Measurements from ENCODE around the gene SGPL1. TPM values are rescaled to one million over a fixed set of nuclear protein-coding genes. Genes with fewer than 3 reads are reported as not detected.

The SGPL1 gene
- total and polyA plus RNA-seq, 2 experiments from 2014 or later: 12.0 to 42.7 TPM

DNA sequence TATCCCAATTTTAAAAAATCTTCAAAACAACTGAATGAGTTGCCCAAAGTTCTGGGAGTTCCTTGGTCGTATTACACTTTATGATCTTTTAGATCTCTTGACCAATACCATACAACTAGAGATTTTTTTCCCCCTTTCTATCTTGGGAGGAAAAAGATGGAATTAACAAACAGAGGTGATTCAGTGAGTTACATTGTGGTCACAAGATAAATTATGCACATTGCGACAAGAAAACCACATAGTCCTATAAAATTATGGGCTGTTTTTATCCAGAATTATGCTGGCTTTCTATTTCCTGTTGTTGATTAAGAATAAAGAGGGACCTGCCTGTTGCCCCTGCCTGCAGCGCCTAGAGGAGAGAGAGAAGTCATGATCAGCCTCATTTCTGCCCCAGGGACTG, 8.2 kb upstream of the SGPL1 start:
- Histone ChIP-seq H3K4me2 (peak overlapping the region; percentile 49; the same call in 1 of the 2 replicates), H3K9me2 (ENCODE audit: insufficient read depth) (peaks cover 15% of the 10 kb centered on the region), H3K4me3 (no peak overlapping the region), H3K4me1 (ENCODE audit: insufficient read depth) (peaks cover 13% of the 10 kb centered on the region), H4K20me1 (replicated peaks; ENCODE audit: insufficient read depth) (no peaks in the 10 kb centered on the region), H3K27ac (ENCODE audit: low read depth) (no peak overlapping the region), H3K27me3 (ENCODE audit: insufficient read depth) (no peaks in the 10 kb centered on the region), H3F3A (replicated peaks; ENCODE audit: low read depth) (no peaks in the 10 kb centered on the region), H3K79me2 (replicated peaks; ENCODE audit: insufficient read depth) (no peaks in the 10 kb centered on the region), H3K36me3 (ENCODE audit: insufficient read depth) (no peaks in the 10 kb centered on the region), H2AFZ (no peak overlapping the region)
- TF ChIP-seq ZNF114 (CRISPR knock-in tag; IDR thresholded peaks at IDR 0.05): no peak
- TF ChIP-seq, protein P1, sequence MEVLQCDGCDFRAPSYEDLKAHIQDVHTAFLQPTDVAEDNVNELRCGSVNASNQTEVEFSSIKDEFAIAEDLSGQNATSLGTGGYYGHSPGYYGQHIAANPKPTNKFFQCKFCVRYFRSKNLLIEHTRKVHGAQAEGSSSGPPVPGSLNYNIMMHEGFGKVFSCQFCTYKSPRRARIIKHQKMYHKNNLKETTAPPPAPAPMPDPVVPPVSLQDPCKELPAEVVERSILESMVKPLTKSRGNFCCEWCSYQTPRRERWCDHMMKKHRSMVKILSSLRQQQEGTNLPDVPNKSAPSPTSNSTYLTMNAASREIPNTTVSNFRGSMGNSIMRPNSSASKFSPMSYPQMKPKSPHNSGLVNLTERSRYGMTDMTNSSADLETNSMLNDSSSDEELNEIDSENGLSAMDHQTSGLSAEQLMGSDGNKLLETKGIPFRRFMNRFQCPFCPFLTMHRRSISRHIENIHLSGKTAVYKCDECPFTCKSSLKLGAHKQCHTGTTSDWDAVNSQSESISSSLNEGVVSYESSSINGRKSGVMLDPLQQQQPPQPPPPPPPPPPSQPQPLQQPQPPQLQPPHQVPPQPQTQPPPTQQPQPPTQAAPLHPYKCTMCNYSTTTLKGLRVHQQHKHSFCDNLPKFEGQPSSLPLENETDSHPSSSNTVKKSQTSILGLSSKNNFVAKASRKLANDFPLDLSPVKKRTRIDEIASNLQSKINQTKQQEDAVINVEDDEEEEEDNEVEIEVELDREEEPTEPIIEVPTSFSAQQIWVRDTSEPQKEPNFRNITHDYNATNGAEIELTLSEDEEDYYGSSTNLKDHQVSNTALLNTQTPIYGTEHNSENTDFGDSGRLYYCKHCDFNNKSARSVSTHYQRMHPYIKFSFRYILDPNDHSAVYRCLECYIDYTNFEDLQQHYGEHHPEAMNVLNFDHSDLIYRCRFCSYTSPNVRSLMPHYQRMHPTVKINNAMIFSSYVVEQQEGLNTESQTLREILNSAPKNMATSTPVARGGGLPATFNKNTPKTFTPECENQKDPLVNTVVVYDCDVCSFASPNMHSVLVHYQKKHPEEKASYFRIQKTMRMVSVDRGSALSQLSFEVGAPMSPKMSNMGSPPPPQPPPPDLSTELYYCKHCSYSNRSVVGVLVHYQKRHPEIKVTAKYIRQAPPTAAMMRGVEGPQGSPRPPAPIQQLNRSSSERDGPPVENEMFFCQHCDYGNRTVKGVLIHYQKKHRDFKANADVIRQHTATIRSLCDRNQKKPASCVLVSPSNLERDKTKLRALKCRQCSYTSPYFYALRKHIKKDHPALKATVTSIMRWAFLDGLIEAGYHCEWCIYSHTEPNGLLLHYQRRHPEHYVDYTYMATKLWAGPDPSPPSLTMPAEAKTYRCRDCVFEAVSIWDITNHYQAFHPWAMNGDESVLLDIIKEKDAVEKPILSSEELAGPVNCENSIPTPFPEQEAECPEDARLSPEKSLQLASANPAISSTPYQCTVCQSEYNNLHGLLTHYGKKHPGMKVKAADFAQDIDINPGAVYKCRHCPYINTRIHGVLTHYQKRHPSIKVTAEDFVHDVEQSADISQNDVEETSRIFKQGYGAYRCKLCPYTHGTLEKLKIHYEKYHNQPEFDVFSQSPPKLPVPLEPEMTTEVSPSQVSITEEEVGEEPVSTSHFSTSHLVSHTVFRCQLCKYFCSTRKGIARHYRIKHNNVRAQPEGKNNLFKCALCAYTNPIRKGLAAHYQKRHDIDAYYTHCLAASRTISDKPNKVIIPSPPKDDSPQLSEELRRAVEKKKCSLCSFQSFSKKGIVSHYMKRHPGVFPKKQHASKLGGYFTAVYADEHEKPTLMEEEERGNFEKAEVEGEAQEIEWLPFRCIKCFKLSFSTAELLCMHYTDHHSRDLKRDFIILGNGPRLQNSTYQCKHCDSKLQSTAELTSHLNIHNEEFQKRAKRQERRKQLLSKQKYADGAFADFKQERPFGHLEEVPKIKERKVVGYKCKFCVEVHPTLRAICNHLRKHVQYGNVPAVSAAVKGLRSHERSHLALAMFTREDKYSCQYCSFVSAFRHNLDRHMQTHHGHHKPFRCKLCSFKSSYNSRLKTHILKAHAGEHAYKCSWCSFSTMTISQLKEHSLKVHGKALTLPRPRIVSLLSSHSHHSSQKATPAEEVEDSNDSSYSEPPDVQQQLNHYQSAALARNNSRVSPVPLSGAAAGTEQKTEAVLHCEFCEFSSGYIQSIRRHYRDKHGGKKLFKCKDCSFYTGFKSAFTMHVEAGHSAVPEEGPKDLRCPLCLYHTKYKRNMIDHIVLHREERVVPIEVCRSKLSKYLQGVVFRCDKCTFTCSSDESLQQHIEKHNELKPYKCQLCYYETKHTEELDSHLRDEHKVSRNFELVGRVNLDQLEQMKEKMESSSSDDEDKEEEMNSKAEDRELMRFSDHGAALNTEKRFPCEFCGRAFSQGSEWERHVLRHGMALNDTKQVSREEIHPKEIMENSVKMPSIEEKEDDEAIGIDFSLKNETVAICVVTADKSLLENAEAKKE (CRISPR knock-in tag; IDR thresholded peaks at IDR 0.05): no peak
- TF ChIP-seq ZNF331 (CRISPR knock-in tag; IDR thresholded peaks at IDR 0.05; ENCODE audit: low read depth): no peak
- TF ChIP-seq JUNB (IDR thresholded peaks at IDR 0.05; ENCODE audit: unreplicated experiment): no peak
- no peak for TF ChIP-seq EZH2phosphoT487 (IDR thresholded peaks at IDR 0.05; ENCODE audit: unreplicated experiment)
- TF ChIP-seq, protein P2, sequence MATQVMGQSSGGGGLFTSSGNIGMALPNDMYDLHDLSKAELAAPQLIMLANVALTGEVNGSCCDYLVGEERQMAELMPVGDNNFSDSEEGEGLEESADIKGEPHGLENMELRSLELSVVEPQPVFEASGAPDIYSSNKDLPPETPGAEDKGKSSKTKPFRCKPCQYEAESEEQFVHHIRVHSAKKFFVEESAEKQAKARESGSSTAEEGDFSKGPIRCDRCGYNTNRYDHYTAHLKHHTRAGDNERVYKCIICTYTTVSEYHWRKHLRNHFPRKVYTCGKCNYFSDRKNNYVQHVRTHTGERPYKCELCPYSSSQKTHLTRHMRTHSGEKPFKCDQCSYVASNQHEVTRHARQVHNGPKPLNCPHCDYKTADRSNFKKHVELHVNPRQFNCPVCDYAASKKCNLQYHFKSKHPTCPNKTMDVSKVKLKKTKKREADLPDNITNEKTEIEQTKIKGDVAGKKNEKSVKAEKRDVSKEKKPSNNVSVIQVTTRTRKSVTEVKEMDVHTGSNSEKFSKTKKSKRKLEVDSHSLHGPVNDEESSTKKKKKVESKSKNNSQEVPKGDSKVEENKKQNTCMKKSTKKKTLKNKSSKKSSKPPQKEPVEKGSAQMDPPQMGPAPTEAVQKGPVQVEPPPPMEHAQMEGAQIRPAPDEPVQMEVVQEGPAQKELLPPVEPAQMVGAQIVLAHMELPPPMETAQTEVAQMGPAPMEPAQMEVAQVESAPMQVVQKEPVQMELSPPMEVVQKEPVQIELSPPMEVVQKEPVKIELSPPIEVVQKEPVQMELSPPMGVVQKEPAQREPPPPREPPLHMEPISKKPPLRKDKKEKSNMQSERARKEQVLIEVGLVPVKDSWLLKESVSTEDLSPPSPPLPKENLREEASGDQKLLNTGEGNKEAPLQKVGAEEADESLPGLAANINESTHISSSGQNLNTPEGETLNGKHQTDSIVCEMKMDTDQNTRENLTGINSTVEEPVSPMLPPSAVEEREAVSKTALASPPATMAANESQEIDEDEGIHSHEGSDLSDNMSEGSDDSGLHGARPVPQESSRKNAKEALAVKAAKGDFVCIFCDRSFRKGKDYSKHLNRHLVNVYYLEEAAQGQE (IDR thresholded peaks at IDR 0.05; ENCODE audit: unreplicated experiment): no peak
- TF ChIP-seq, protein P3, sequence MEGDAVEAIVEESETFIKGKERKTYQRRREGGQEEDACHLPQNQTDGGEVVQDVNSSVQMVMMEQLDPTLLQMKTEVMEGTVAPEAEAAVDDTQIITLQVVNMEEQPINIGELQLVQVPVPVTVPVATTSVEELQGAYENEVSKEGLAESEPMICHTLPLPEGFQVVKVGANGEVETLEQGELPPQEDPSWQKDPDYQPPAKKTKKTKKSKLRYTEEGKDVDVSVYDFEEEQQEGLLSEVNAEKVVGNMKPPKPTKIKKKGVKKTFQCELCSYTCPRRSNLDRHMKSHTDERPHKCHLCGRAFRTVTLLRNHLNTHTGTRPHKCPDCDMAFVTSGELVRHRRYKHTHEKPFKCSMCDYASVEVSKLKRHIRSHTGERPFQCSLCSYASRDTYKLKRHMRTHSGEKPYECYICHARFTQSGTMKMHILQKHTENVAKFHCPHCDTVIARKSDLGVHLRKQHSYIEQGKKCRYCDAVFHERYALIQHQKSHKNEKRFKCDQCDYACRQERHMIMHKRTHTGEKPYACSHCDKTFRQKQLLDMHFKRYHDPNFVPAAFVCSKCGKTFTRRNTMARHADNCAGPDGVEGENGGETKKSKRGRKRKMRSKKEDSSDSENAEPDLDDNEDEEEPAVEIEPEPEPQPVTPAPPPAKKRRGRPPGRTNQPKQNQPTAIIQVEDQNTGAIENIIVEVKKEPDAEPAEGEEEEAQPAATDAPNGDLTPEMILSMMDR (conservative IDR thresholded peaks at IDR 0.05; ENCODE audit: low read depth in 2 of 2): no peak
- TF ChIP-seq POLR2AphosphoS5 (IDR thresholded peaks at IDR 0.05; ENCODE audit: low read depth): no peak
- TF ChIP-seq STAT1 (IDR thresholded peaks at IDR 0.05; ENCODE audit: unreplicated experiment): no peak
- TF ChIP-seq EZH2 (IDR thresholded peaks at IDR 0.05; ENCODE audit: low read depth, unreplicated experiment): no peak
- TF ChIP-seq, protein P4, sequence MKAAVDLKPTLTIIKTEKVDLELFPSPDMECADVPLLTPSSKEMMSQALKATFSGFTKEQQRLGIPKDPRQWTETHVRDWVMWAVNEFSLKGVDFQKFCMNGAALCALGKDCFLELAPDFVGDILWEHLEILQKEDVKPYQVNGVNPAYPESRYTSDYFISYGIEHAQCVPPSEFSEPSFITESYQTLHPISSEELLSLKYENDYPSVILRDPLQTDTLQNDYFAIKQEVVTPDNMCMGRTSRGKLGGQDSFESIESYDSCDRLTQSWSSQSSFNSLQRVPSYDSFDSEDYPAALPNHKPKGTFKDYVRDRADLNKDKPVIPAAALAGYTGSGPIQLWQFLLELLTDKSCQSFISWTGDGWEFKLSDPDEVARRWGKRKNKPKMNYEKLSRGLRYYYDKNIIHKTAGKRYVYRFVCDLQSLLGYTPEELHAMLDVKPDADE (IDR thresholded peaks at IDR 0.05): no peak
- no peak for TF ChIP-seq NANOG (IDR thresholded peaks at IDR 0.05; ENCODE audit: borderline replicate concordance)
- no peak for TF ChIP-seq CREB1 (CRISPR knock-in tag; IDR thresholded peaks at IDR 0.05; ENCODE audit: low read depth)
- Mint-ChIP-seq H3K4me3 (no peak overlapping the region; the same call in 2 of the 3 replicates), H3K4me1 (peaks cover 15% of the 10 kb centered on the region), H3K9me3 (no peaks in the 10 kb centered on the region), H3K36me3 (ENCODE audit: low read depth) (no peaks in the 10 kb centered on the region), H3K27me3 (ENCODE audit: insufficient read depth, low read depth, poor library complexity) (peaks cover 9% of the 10 kb centered on the region), H3K27ac (no peak overlapping the region)
- DNase-seq (ENCODE audit: low spot score) (no peak), ATAC-seq (no peak)

All from GM23338 (cell line).